GM23248 (cell line): ENCODE results near the gene IFT27. TPM values are rescaled to one million over a fixed set of nuclear protein-coding genes. Genes with fewer than 3 reads are reported as not detected.

Experiments used
- DNase-seq: peaks from one replicate; pipeline ENCODE4 v3.0.0-alpha.2; 2015
- H2AFZ ChIP-seq: fragments of 200-600 bp; sonication (generic); 2 replicates; pipeline ENCODE4 v1.6.1; 2016; ENCODE audit warnings: antibody characterized with exemption
- H3F3A ChIP-seq: fragments of 200-600 bp; sonication (generic); 2 replicates; pipeline ENCODE4 v1.6.1; 2016; ENCODE audit warnings: mild to moderate bottlenecking, antibody characterized with exemption, mixed run types; ENCODE audit not compliant: insufficient read depth
- H3K27ac ChIP-seq: fragments of 200-600 bp; sonication (generic); 2 replicates; pipeline ENCODE4 v1.5.1; 2016; ENCODE audit warnings: mild to moderate bottlenecking
- H3K27me3 ChIP-seq: fragments of 200-600 bp; sonication (generic); replicated peaks from 2 replicates; pipeline ENCODE4 v1.6.1; 2016; ENCODE audit warnings: mild to moderate bottlenecking; ENCODE audit not compliant: insufficient read depth
- H3K36me3 ChIP-seq: fragments of 200-600 bp; sonication (generic); 2 replicates; pipeline ENCODE4 v1.6.1; 2016; ENCODE audit warnings: low read depth, mild to moderate bottlenecking
- H3K4me1 ChIP-seq: fragments of 200-600 bp; sonication (generic); 2 replicates; pipeline ENCODE4 v1.6.1; 2016; ENCODE audit warnings: mild to moderate bottlenecking; ENCODE audit not compliant: insufficient read depth
- H3K4me2 ChIP-seq: fragments of 200-600 bp; sonication (generic); one replicate; pipeline ENCODE4 v1.6.1; 2016; ENCODE audit warnings: mild to moderate bottlenecking; ENCODE audit not compliant: unreplicated experiment
- H3K4me3 ChIP-seq: fragments of 200-600 bp; sonication (generic); 2 replicates; pipeline ENCODE4 v1.5.1; 2016; ENCODE audit warnings: mild to moderate bottlenecking
- H3K79me2 ChIP-seq: fragments of 200-600 bp; sonication (generic); 2 replicates; pipeline ENCODE4 v1.6.1; 2016; ENCODE audit warnings: mild to moderate bottlenecking; ENCODE audit not compliant: insufficient read depth
- H3K9ac ChIP-seq: fragments of 200-600 bp; sonication (generic); 2 replicates; pipeline ENCODE4 v1.6.1; 2016; ENCODE audit warnings: mild to moderate bottlenecking
- H3K9me2 ChIP-seq: fragments of 200-600 bp; sonication (generic); 2 replicates; pipeline ENCODE4 v1.6.1; 2016; ENCODE audit warnings: mixed run types, mild to moderate bottlenecking, moderate library complexity; ENCODE audit not compliant: insufficient read depth
- H3K9me3 ChIP-seq: fragments of 200-600 bp; sonication (generic); one replicate; pipeline ENCODE4 v1.6.1; 2017; ENCODE audit warnings: low read depth
- H4K20me1 ChIP-seq: fragments of 200-600 bp; sonication (generic); 2 replicates; pipeline ENCODE4 v1.6.0; 2016; ENCODE audit not compliant: insufficient read depth
- EZH2 ChIP-seq: fragments of 200-600 bp; sonication (generic); IDR thresholded peaks from 2 replicates; pipeline ENCODE4 v1.6.1; 2018; ENCODE audit warnings: antibody characterized with exemption, mild to moderate bottlenecking; ENCODE audit not compliant: insufficient read depth, poor library complexity, severe bottlenecking
- EZH2phosphoT487 ChIP-seq: fragments of 200-600 bp; sonication (generic); IDR thresholded peaks from 2 replicates; pipeline ENCODE4 v1.6.1; 2018; ENCODE audit warnings: antibody characterized with exemption, moderate library complexity, mild to moderate bottlenecking, low read depth; ENCODE audit not compliant: insufficient read depth
- WGBS, 2 experiments: methylation state at CpG; one replicate each; pipeline ENCODE4 v1.1.6; 2015 to 2017; ENCODE audit warnings: low lambda C conversion rate in 2 of 2, low coverage in 1 of 2; ENCODE audit errors: missing lambda C conversion rate in 2 of 2; 5-methylcytosine and 5-hydroxymethylcytosine counted together
- in situ Hi-C: fragments of 300-500 bp; cut with MboI; formaldehyde crosslinking; loops from 2 replicates; pipeline ENCODE4 v1.15.0; 2020
- polyA plus RNA-seq: library from polyadenylated mRNA; unstranded; fragments of >200 nt; fragmentation: Nextera tagmentation; extraction: Ambion mirVana; gene quantifications from 2 replicates; pipeline ENCODE4 v1.2.1, GENCODE V29; 2016
- total RNA-seq: library from RNA; depleted of rRNA; stranded (reverse); fragments of >200 nt; shearing (Covaris generic); gene quantifications from 2 replicates; pipeline ENCODE4 v1.2.3, GENCODE V29; 2014

The IFT27 gene
- total and polyA plus RNA-seq, 2 experiments from 2014 or later: 10.1 to 28.8 TPM

GRCh38 chr22:36781656-36782627 lies 6.0 kb upstream of the IFT27 start:
- Histone ChIP-seq H3F3A (0 out of 2 replicates have a peak, but pooled peaks cover 3% of the 10 kb centered on the region), H3K9me2 (no peaks in the 10 kb centered on the region), H3K27ac (peak overlapping the region; percentile 58), H4K20me1 (no peaks in the 10 kb centered on the region), H2AFZ (peak overlapping the region; percentile 83), H3K27me3 (peaks cover 21% of the 10 kb centered on the region), H3K4me1 (0 out of 2 replicates have a peak, but pooled peaks cover 5% of the 10 kb centered on the region), H3K9me3 (no peaks in the 10 kb centered on the region), H3K4me2 (no peak overlapping the region), H3K36me3 (no peaks in the 10 kb centered on the region), H3K4me3 (no peak overlapping the region), H3K79me2 (no peaks in the 10 kb centered on the region), H3K9ac (0 out of 2 replicates have a peak overlapping the region, but pooled peaks have one; percentile 6)
- in situ Hi-C loops: loop anchor here (10.0 kb wide), 1 partner anchor 203 kb away; no protein-coding TSS in a partner anchor
- TF ChIP-seq EZH2phosphoT487 (no peak), EZH2 (no peak)
- 15 to 17% methylated on average over 33 of the region's 33 CpGs for WGBS, 2 experiments
- DNase-seq: peak; percentile 96

GRCh38 chr22:36778020-36778419 lies 2.1 kb upstream of the IFT27 start:
- Histone ChIP-seq H3K79me2 (no peaks in the 10 kb centered on the region), H3K9me3 (no peaks in the 10 kb centered on the region), H3K9ac (no peak overlapping the region), H3K4me2 (no peak overlapping the region), H3K27me3 (no peaks in the 10 kb centered on the region; the same call in 1 of the 2 replicates), H3K4me1 (0 out of 2 replicates have a peak, but pooled peaks cover 11% of the 10 kb centered on the region), H3K9me2 (no peaks in the 10 kb centered on the region), H3K4me3 (no peak overlapping the region), H3F3A (0 out of 2 replicates have a peak, but pooled peaks cover 3% of the 10 kb centered on the region), H4K20me1 (no peaks in the 10 kb centered on the region), H2AFZ (no peak overlapping the region), H3K27ac (no peak overlapping the region), H3K36me3 (no peaks in the 10 kb centered on the region)
- TF ChIP-seq EZH2: no peak
- no peak for TF ChIP-seq EZH2phosphoT487
- in situ Hi-C loops: no loop called here
- DNase-seq: no peak

- in situ Hi-C loops: no loop called here
- Histone ChIP-seq H3K4me3 (peak overlapping the region; percentile 69), H3K27ac (no peak overlapping the region), H3K4me2 (peak overlapping the region; percentile 87), H4K20me1 (no peaks in the 10 kb centered on the region), H3F3A (0 out of 2 replicates have a peak, but pooled peaks cover 3% of the 10 kb centered on the region), H3K9me2 (no peaks in the 10 kb centered on the region), H3K36me3 (no peaks in the 10 kb centered on the region), H2AFZ (peak overlapping the region; percentile 95), H3K9me3 (no peaks in the 10 kb centered on the region), H3K27me3 (no peaks in the 10 kb centered on the region), H3K79me2 (no peaks in the 10 kb centered on the region), H3K9ac (peak overlapping the region; percentile 55), H3K4me1 (0 out of 2 replicates have a peak, but pooled peaks cover 9% of the 10 kb centered on the region)
- 63 to 64% methylated on average over 12 of the region's 12 CpGs for WGBS, 2 experiments
- TF ChIP-seq EZH2 (no peak), EZH2phosphoT487 (no peak)
- DNase-seq: no peak
Measured at GRCh38 chr22:36776722-36777121, 803 bp upstream of the IFT27 start.

DNA sequence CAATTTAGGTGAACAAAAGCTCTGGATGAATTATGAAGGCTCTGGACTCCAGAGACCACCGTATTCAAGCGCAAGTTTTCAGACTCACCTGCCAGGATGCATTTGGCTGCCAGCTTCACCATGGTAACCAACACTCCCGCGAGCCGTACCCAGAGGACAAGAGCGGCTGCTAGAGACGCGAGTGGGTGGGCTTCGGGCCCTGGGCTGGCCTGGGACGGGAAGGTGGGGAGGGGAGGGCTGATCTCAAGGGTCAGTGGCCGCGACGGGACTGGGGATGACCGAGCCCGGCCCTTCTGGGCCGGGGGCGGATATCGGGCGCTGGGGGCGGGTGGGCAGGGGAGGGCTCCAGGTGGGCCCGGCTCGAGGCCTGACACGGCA lies 344 bp downstream of the IFT27 start:
- H2AFZ ChIP-seq: peak overlapping the region; percentile 77
- in situ Hi-C loops: no loop called here
- H3K79me2 ChIP-seq: no peaks in the 10 kb centered on the region
- H3K36me3 ChIP-seq: no peaks in the 10 kb centered on the region
- no peaks in the 10 kb centered on the region for H3K9me2 ChIP-seq
- no peaks in the 10 kb centered on the region for H3K27me3 ChIP-seq
- WGBS, 2 experiments: 0% methylated on average over 11 to 14 of the region's 23 CpGs
- H3K27ac ChIP-seq: no peak overlapping the region
- H3K4me1 ChIP-seq: 0 out of 2 replicates have a peak, but pooled peaks cover 6% of the 10 kb centered on the region
- H3K4me3 ChIP-seq: peak overlapping the region; percentile 77
- no peaks in the 10 kb centered on the region for H4K20me1 ChIP-seq
- TF ChIP-seq EZH2: no peak
- TF ChIP-seq EZH2phosphoT487: no peak
- peak overlapping the region; percentile 88 for H3K4me2 ChIP-seq
- H3F3A ChIP-seq: no peaks in the 10 kb centered on the region
- peak; percentile 48 for DNase-seq
- peak overlapping the region; percentile 76 for H3K9ac ChIP-seq
- no peaks in the 10 kb centered on the region for H3K9me3 ChIP-seq
